ENCODE data around the gene TMEM132E. TPM values are rescaled to one million over a fixed set of nuclear protein-coding genes. Genes with fewer than 3 reads are reported as not detected.

TMEM132E gene
- total RNA-seq, 1 donor = under 0.01 TPM

GRCh38 chr17:34680151-34680550, 100.8 kb downstream of the TMEM132E start:
- H3K4me3 ChIP-seq (ENCODE audit: low read depth, low read length) = no peak overlapping the region
- TF ChIP-seq CTCF (IDR thresholded peaks at IDR 0.05; ENCODE audit: insufficient read depth, low read length) = no peak
- DNase-seq (ENCODE audit: low read depth) = no peak

- TF ChIP-seq CTCF (IDR thresholded peaks at IDR 0.05; ENCODE audit: insufficient read depth, low read length) = no peak
Observed at GRCh38 chr17:34682305-34682704, 102.9 kb downstream of the TMEM132E start.

GRCh38 chr17:34683390-34683789, 104.0 kb downstream of the TMEM132E start:
- H3K4me3 ChIP-seq (ENCODE audit: low read depth, low read length) = no peak overlapping the region
- no peak for DNase-seq (ENCODE audit: low read depth)
- TF ChIP-seq CTCF (IDR thresholded peaks at IDR 0.05; ENCODE audit: insufficient read depth, low read length) = no peak

More at GRCh38 chr17:34682305-34682704, 102.9 kb downstream of the TMEM132E start:
- DNase-seq (ENCODE audit: low read depth) = no peak
- no peak overlapping the region for H3K4me3 ChIP-seq (ENCODE audit: low read depth, low read length)

Other genes starting within 250 kb of the TMEM132E start
- not detected in 2 replicates for gene CCL13, start 223.1 kb upstream of the TMEM132E start, total RNA-seq (ENCODE audit: low replicate concordance)
- not detected in 2 replicates for gene CCL1, start 216.3 kb upstream of the TMEM132E start, total RNA-seq (ENCODE audit: low replicate concordance)